HepG2 (cell line): Measurements from ENCODE around the gene ADGRB3. TPM values are rescaled to one million over a fixed set of nuclear protein-coding genes. Genes with fewer than 3 reads are reported as not detected.
"Not testable (repeated sequence)": the region's sequence is repeated elsewhere in the genome, so short reads cannot be mapped to it uniquely, and the experiment has no call there.

Experiments
- ATAC-seq: fragments of 200-7000 bp; cut with Tn5 transposase; 3 replicates; pipeline ENCODE4 v1.9.1; 2020; ENCODE audit warnings: mild to moderate bottlenecking, moderate library complexity
- BruUV-seq: library from RNA; stranded (reverse); fragments of 400-500 nt; replicated peaks from 2 replicates; lab custom pipeline; 2021; lab: Mats Ljungman, UMichigan
- CTCF ChIA-PET: fragments of 300-600 bp; formaldehyde crosslinking; extraction: SDS; loops from one replicate; lab custom pipeline; 2021; ENCODE audit warnings: low total read pairs, inconsistent platforms, low intra/inter-chr PET ratio; lab: Yijun Ruan, JAX
- POLR2A ChIA-PET: fragments of 350-600 bp; sonication (Branson Sonifier 250); formaldehyde crosslinking; loops from one replicate; lab custom pipeline; 2020; ENCODE audit warnings: antibody characterized with exemption, inconsistent platforms; lab: Yijun Ruan, JAX
- DNase-seq: peaks from one replicate; pipeline ENCODE4 v3.0.0-alpha.2; 2015; ENCODE audit warnings: low spot score
- FAIRE-seq: peaks from 3 replicates; lab custom pipeline; 2011; peaks lifted over from hg19 to GRCh38; lab: Jason Lieb, UNC
- H2AFZ ChIP-seq: one replicate; pipeline ENCODE4 v1.6.1; 2011; ENCODE audit warnings: low read length, inconsistent platforms
- H3K27ac ChIP-seq: fragments of 300-600 bp; 3 replicates; pipeline ENCODE4 v1.8.0; 2011; ENCODE audit warnings: mixed run types, mild to moderate bottlenecking, mixed read lengths, low read length, inconsistent platforms; ENCODE audit not compliant: insufficient read depth; ENCODE audit errors: extremely low read length
- H3K27me3 ChIP-seq, 2 experiments: fragments of 200-600 bp in 1 of 2; 2 replicates in 1 of 2; 3 replicates in 1 of 2; pipeline versions ENCODE4 v1.6.0 to v1.8.0; 2011; ENCODE audit warnings: low read length in 2 of 2, mild to moderate bottlenecking in 2 of 2, moderate library complexity in 2 of 2, inconsistent platforms in 1 of 2; ENCODE audit not compliant: insufficient read depth in 2 of 2, control insufficient read depth in 1 of 2
- H3K36me3 ChIP-seq, 2 experiments: fragments of 200-600 bp in 1 of 2; replicated peaks in 1 of 2; 2 replicates in 1 of 2; 3 replicates in 1 of 2; pipeline versions ENCODE4 v1.5.1 to v1.8.0; 2011; ENCODE audit warnings: low read length in 2 of 2, inconsistent platforms in 1 of 2; ENCODE audit not compliant: insufficient read depth in 2 of 2, control insufficient read depth in 1 of 2
- H3K4me1 ChIP-seq: 2 replicates; pipeline ENCODE4 v1.5.1; 2012; ENCODE audit warnings: low read length, inconsistent platforms; ENCODE audit not compliant: insufficient read depth
- H3K4me2 ChIP-seq: 2 replicates; pipeline ENCODE4 v1.6.0; 2011; ENCODE audit warnings: low read depth, low read length, inconsistent platforms
- H3K4me3 ChIP-seq, 3 experiments: fragments of 200-600 bp in 1 of 3; sonication (generic), shearing (Covaris generic) in 1 of 3; replicated peaks in 1 of 3; 2 replicates each; pipeline ENCODE4 v1.5.1; 2011 to 2016; ENCODE audit warnings: low read length in 3 of 3, inconsistent platforms in 2 of 3, low read depth in 2 of 3, mild to moderate bottlenecking in 2 of 3, control low read depth in 1 of 3, mixed read lengths in 1 of 3; ENCODE audit not compliant: insufficient read depth in 1 of 3
- H3K79me2 ChIP-seq: one replicate; pipeline ENCODE4 v1.6.1; 2011; ENCODE audit warnings: low read length, inconsistent platforms; ENCODE audit not compliant: insufficient read depth
- H3K9ac ChIP-seq: 2 replicates; pipeline ENCODE4 v1.6.0; 2011; ENCODE audit warnings: mild to moderate bottlenecking, low read depth, low read length, inconsistent platforms; ENCODE audit not compliant: insufficient read depth
- H3K9me3 ChIP-seq: 2 replicates; pipeline ENCODE4 v1.5.1; 2012; ENCODE audit warnings: mild to moderate bottlenecking, low read length
- H4K20me1 ChIP-seq: 2 replicates; pipeline ENCODE4 v1.6.0; 2011; ENCODE audit warnings: inconsistent platforms, mild to moderate bottlenecking, low read length, moderate library complexity; ENCODE audit not compliant: insufficient read depth
- SETDB1 ChIP-seq: sonication (generic); formaldehyde crosslinking; IDR thresholded peaks from 2 replicates; pipeline ENCODE4 v1.5.1; 2020; ENCODE audit warnings: missing genetic modification reagents, mild to moderate bottlenecking, borderline replicate concordance
- WGBS: methylation state at CpG from one replicate; pipeline ENCODE4 v1.1.6; 2017; ENCODE audit warnings: low lambda C conversion rate; 5-methylcytosine and 5-hydroxymethylcytosine counted together
- in situ Hi-C: cut with HindIII; loops from 2 replicates; pipeline ENCODE4 v1.10.0; 2017; ENCODE audit warnings: low pct_unique_long_range_greater_than_20kb; ENCODE audit not compliant: extremely low pct_ligation_motif_present
- intact Hi-C: fragments of 100-400 bp; cut with micrococcal nuclease; formaldehyde crosslinking; loops from one replicate; pipeline ENCODE4 v1.10.0; 2022; ENCODE audit not compliant: unreplicated experiment
- polyA plus RNA-seq, 8 experiments: library from polyadenylated mRNA; depleted of rRNA in 3 of 8; stranded (reverse) in 7 of 8; unstranded in 1 of 8; fragments of >200 nt; fragmentation: Illumina TruSeq in 4 of 8; extraction: Trizol in 4 of 8; gene quantifications; 2 replicates each; pipeline versions ENCODE4 v1.2.1 to v1.2.3, GENCODE V29; 2011 to 2016; ENCODE audit warnings: low read depth in 4 of 8, missing spikeins in 1 of 8, mixed read lengths in 1 of 8; ENCODE audit not compliant: insufficient read depth in 1 of 8
- total RNA-seq, 5 experiments: library from RNA; depleted of rRNA; stranded (reverse); fragments of >200 nt; fragmentation: Illumina TruSeq; extraction: Trizol; gene quantifications; 2 replicates each; pipeline ENCODE4 v1.2.3, GENCODE V29; 2016; ENCODE audit warnings: low read depth in 1 of 5
- TF ChIP-seq, protein P1 (sequence below): sonication (generic); formaldehyde crosslinking; IDR thresholded peaks from 2 replicates; pipeline ENCODE4 v1.5.0; 2020; ENCODE audit warnings: mild to moderate bottlenecking, missing genetic modification reagents, borderline replicate concordance

The ADGRB3 gene
- total and polyA plus RNA-seq, 2 of the 13 experiments (the other 11 are each of a cell fraction or from before 2014, with no cell fraction given): not detected

DNA sequence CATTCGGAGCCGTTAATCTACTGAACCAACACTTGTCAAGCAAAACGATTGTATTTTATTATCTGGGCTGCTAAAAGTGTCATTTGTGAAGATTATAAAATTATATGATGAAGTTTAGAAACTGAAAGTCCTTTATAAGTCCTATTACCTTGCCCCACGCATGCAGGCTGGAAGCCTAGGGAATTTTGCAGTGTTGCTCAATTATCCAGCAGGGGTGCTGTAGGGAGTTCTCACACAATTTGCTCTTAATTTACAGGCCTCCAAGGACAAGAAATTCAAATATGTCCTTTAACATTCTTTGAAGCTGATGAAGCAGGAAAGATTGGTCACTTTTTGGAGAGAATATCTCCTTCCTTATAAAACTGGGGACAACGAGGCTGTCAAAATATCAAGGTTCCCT lies 792.8 kb downstream of the ADGRB3 start (continued):
- TF ChIP-seq, protein P1, sequence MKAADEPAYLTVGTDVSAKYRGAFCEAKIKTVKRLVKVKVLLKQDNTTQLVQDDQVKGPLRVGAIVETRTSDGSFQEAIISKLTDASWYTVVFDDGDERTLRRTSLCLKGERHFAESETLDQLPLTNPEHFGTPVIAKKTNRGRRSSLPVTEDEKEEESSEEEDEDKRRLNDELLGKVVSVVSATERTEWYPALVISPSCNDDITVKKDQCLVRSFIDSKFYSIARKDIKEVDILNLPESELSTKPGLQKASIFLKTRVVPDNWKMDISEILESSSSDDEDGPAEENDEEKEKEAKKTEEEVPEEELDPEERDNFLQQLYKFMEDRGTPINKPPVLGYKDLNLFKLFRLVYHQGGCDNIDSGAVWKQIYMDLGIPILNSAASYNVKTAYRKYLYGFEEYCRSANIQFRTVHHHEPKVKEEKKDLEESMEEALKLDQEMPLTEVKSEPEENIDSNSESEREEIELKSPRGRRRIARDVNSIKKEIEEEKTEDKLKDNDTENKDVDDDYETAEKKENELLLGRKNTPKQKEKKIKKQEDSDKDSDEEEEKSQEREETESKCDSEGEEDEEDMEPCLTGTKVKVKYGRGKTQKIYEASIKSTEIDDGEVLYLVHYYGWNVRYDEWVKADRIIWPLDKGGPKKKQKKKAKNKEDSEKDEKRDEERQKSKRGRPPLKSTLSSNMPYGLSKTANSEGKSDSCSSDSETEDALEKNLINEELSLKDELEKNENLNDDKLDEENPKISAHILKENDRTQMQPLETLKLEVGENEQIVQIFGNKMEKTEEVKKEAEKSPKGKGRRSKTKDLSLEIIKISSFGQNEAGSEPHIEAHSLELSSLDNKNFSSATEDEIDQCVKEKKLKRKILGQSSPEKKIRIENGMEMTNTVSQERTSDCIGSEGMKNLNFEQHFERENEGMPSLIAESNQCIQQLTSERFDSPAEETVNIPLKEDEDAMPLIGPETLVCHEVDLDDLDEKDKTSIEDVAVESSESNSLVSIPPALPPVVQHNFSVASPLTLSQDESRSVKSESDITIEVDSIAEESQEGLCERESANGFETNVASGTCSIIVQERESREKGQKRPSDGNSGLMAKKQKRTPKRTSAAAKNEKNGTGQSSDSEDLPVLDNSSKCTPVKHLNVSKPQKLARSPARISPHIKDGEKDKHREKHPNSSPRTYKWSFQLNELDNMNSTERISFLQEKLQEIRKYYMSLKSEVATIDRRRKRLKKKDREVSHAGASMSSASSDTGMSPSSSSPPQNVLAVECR (CRISPR knock-in tag): no peak
- TF ChIP-seq SETDB1 (CRISPR knock-in tag): no peak

DNA sequence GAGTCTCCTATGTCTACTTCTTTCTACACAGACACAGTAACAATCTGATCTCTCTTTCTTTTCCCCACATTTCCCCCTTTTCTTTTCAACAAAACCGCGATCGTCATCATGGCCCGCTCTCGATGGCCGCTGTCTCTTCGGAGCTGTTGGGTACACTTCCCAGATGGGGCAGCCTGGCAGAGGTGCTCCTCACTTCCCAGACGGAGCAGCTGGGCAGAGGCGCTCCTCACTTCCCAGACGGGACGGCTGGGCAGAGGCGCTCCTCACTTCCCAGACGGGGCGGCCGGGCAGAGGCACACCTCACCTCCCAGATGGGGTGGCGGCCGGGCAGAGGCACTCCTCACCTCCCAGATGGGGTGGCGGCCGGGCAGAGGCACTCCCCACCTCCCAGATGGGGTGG lies 797.1 kb downstream of the ADGRB3 start:
- H3K9ac ChIP-seq, POLR2A ChIA-PET, BruUV-seq, in situ Hi-C loops, ATAC-seq, H3K36me3 ChIP-seq, H3K79me2 ChIP-seq, DNase-seq, CTCF ChIA-PET, H3K4me3 ChIP-seq, H4K20me1 ChIP-seq, intact Hi-C loops, H3K9me3 ChIP-seq, H3K27ac ChIP-seq, H3K4me2 ChIP-seq, H3K4me1 ChIP-seq, H2AFZ ChIP-seq, FAIRE-seq, H3K27me3 ChIP-seq: not testable (repeated sequence)
- 88% methylated on average over 12 of the region's 19 CpGs for WGBS

DNA sequence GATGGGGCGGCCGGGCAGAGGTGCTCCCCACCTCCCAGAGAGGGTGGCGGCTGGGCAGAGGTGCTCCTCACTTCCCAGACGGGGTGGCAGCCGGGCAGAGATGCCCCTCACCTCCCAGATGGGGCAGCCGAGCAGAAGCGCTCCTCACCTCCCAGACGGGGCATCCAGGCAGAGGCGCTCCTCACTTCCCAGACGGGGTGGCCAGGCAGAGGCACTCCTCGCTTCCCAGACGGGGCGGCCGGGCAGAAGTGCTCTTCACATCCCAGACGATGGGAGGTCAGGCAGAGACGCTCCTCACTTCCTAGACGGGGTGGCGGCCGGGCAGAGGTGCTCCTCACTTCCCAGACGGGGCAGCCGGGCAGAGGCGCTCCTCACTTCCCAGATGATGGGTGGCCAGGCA lies 798.0 kb downstream of the ADGRB3 start:
- BruUV-seq, H3K27me3 ChIP-seq, H3K9me3 ChIP-seq, intact Hi-C loops, CTCF ChIA-PET, H4K20me1 ChIP-seq, ATAC-seq, H3K36me3 ChIP-seq, in situ Hi-C loops, H3K4me2 ChIP-seq, H2AFZ ChIP-seq, DNase-seq, H3K79me2 ChIP-seq, POLR2A ChIA-PET, H3K9ac ChIP-seq, H3K4me3 ChIP-seq, FAIRE-seq, H3K4me1 ChIP-seq, H3K27ac ChIP-seq: not testable (repeated sequence)
- WGBS: 80% methylated on average over 2 of the region's 22 CpGs
